ENCODE results near the gene FBXO22.
"Not testable (repeated sequence)": the region's sequence is repeated elsewhere in the genome, so short reads cannot be mapped to it uniquely, and the experiment has no call there.

FBXO22 gene

GRCh38 chr15:75903331-75904239 is at the start of gene FBXO22:
Gene FBXO22, plus strand, starts transcription at chr15:75903878. Its CDS starts 86 bp downstream, at chr15:75903964.
- DNase-seq (ENCODE audit: low read depth in 2 of 2), result peak; percentile 88 to 89

GRCh38 chr15:75857886-75858285 is 45.8 kb upstream of the FBXO22 start:
- no peak for DNase-seq (ENCODE audit: low read depth in 2 of 2)

DNA sequence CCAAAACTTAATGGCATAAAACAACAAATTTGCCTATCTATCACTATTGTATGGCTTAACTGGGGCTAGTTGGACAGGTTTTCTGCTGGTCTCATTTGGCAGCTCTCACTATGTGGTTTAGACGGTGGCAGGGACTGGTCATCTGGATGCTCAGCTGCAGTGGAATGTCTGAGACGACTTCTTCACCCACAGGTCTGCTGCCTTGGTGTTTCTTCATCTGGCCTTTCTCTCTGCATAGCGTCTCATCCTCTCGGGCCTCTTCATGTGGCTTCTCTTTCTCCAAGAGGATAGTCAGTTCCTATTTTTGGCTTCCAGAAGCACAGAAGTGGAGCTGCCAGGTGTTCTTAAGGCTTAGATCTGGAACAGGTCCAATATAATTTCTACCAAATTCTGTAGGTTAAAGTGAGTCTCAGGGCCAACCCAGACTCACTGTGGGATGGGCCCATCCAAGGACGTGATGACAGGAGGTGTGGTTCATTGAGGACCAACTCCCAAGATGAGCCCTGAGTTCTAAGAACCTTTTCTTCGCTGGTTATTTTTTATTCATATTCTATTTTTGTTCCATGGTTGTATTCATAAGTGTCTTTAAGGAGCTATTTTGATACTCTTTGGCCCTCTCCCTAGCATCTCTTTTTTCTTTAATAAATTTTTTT is 41.8 kb upstream of the FBXO22 start:
- DNase-seq (ENCODE audit: low read depth in 2 of 2), result no peak

GRCh38 chr15:75862796-75863195 is 40.9 kb upstream of the FBXO22 start:
- no peak for DNase-seq (ENCODE audit: low read depth in 2 of 2)

GRCh38 chr15:75864213-75865059 is 39.2 kb upstream of the FBXO22 start:
- no peak for DNase-seq (ENCODE audit: low read depth in 2 of 2)

- DNase-seq (ENCODE audit: low read depth in 2 of 2), result not testable (repeated sequence)
These were observed 37.6 kb upstream of the FBXO22 start for GRCh38 chr15:75866045-75866444.

- DNase-seq (ENCODE audit: low read depth in 2 of 2), result no peak
These were observed 36.8 kb upstream of the FBXO22 start for GRCh38 chr15:75866916-75867315.

DNA sequence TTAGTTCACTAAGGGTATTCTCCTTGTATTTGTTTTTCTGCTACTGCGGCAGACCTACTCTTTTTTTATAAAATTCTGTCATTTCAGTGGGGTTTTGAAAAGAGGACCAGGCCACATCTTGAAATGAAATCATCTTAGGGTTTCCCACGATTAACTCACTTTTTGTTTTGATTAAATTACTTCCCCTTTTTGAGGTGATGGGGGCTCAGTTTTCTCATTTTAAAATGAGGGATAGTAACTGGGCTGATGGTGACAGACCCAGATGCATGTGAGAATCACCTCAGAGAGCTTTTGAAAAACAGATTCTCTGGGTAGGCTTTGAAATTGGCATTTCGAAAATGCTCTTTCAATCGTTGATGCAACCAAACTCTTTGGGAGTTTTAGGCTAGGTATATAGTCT is 36.2 kb upstream of the FBXO22 start:
- DNase-seq (ENCODE audit: low read depth in 2 of 2), result no peak

DNA sequence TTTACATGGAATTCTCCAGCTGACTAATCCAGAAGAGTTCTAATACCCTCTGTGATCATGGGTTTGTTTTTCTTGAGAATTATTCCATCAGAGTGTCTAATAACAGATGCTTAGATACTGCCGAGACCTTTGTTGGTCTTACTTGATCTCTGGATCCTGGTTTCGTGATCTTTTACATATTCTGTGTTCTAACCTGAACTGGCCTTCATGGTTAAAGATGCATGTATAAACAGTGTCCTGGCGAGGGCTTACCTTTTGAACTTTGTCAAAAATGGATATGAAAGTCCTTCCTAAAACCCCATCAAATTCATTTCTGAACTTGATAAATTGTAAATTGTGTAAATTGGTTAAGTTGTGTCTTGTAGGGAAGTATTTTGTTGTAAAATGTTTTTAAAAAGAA is 35.7 kb upstream of the FBXO22 start:
- no peak for DNase-seq (ENCODE audit: low read depth in 2 of 2)

GRCh38 chr15:75869446-75869845 is 34.2 kb upstream of the FBXO22 start:
- no peak for DNase-seq (ENCODE audit: low read depth in 2 of 2)

GRCh38 chr15:75871589-75871988 is 32.1 kb upstream of the FBXO22 start:
- DNase-seq (ENCODE audit: low read depth in 2 of 2), result not testable (repeated sequence)

DNA sequence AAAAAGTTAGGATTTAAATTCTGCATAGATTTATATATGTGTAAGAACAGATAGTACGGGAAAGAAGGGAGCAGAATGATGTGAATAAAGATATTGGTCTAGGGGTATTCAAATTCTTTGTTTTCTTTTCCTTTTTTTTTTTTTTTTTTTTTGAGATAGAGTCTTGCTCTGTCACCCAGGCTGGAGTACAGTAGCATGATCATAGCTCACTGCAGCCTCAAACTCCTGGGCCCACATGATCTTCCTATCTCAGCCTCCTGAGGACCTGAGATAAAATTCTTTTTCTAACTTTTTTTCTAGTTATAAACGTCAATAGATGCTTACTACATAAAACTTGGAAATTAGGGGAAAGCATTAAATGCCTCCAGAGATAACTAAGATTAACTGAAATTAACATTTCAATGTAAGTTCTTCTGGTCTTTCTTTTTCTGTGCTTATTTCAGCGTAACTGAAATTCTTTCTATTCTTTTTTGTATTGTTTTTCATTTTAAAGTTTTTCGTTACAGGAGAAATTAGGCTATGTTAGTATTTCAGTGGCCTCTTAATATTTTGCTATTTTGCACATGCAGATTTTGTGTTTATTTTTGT is 31.2 kb upstream of the FBXO22 start:
- no peak for DNase-seq (ENCODE audit: low read depth in 2 of 2)

DNA sequence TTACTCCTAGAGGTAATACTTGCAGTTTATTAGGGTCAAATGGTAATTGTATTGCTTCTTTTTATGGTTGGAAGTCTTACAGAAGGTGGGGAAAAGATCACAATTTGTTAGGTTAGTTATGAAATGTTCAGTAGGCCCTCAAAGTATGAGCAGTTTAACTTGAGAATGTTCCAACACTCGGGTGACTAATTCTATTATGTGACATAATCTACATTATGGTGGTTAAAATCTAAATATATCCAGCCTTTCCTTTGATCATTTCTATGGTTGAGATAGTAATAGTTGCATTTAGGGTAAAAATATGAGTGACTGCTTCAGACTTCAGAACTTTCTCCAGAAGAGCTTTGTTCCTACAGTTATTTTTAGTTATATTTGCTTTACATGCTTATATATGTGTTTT is 19.6 kb upstream of the FBXO22 start:
- DNase-seq (ENCODE audit: low read depth in 2 of 2), result no peak

- no peak for DNase-seq (ENCODE audit: low read depth in 2 of 2)
These were observed 16.5 kb upstream of the FBXO22 start for GRCh38 chr15:75887178-75887577.

GRCh38 chr15:75891895-75892294 is 11.8 kb upstream of the FBXO22 start:
- DNase-seq (ENCODE audit: low read depth in 2 of 2), result no peak

- no peak for DNase-seq (ENCODE audit: low read depth in 2 of 2)
These were observed 7.9 kb upstream of the FBXO22 start for GRCh38 chr15:75895731-75896130.

DNA sequence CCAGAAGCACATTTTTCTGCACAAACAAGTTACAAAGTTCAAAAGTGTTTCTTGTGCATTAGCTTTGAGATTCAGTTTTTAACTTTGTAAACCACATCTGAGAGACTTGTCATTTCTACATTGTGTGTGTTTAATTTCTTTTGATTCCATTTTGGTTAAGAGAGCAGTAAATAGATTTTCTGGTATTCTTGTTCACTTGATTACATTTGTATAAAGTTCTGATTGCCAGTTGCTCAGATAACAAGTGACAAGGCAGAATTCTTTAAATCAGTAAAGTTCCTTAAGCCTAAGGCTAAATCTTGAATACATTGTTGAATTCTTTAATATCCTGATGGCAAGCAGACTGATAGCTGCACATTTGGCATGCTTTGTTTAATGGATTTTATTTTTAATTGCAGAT is 3.1 kb upstream of the FBXO22 start:
- no peak for DNase-seq (ENCODE audit: low read depth in 2 of 2)

GRCh38 chr15:75902129-75902557 is 1.5 kb upstream of the FBXO22 start:
- DNase-seq (ENCODE audit: low read depth in 2 of 2), result no peak

GRCh38 chr15:75905231-75905630 is 1.6 kb downstream of the FBXO22 start:
- DNase-seq (ENCODE audit: low read depth in 2 of 2), result no peak

DNA sequence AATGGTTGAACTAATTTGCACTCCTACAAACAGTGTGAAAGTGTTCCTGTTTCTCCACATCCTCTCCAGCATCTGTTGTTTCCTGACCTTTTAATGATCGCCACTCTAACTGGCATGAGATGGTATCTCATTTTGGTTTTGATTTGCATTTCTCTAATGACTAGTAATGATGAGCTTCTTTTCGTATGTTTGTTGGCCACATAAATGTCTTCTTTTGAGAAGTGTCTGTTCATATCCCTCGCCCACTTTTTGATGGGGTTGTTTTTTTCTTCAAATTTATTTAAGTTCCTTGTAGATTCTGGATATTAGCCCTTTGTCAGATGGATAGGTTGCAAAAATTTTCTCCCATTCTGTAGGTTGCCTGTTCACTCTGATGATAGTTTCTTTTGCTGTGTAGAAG is 6.7 kb downstream of the FBXO22 start:
- DNase-seq (ENCODE audit: low read depth in 2 of 2), result not testable (repeated sequence)

- DNase-seq (ENCODE audit: low read depth in 2 of 2), result no peak
These were observed 13.3 kb downstream of the FBXO22 start for GRCh38 chr15:75916978-75917377.

GRCh38 chr15:75918135-75918534 is 14.5 kb downstream of the FBXO22 start:
- DNase-seq (ENCODE audit: low read depth in 2 of 2), result no peak
